ENCODE results near the gene ENAH.

DNA sequence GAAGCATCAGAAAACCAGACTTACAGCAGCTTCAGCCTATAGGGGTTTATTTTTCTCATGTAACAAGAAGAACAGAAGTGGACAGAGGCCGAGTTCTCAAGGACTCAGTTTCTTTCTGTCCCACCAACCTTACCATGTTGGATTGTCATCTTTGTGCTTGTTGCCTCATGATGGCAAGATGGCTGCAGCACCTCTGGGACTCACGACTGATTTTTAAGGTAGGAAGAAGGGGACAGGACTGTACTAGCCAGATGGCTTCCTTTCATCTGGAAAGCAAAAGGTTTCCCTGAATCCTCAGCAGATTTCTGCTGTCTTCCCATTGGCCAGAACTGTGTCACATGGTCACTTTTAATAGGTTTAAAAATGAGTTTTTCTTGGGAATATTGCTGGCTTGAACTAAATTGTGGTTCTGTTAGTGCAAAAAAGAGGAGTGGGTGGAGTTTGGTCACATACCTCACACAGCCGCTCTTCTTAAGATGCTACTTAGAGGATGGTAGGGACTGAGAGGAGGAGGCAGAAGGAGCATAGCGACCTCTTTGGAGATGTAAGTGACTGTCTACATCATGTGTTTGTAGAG, 48.1 kb upstream of the ENAH start:
- TF ChIP-seq POLR2A (IDR thresholded peaks at IDR 0.05; ENCODE audit: low read depth) (no peak), EP300 (IDR thresholded peaks at IDR 0.05) (no peak)
- TF ChIP-seq, protein P1, sequence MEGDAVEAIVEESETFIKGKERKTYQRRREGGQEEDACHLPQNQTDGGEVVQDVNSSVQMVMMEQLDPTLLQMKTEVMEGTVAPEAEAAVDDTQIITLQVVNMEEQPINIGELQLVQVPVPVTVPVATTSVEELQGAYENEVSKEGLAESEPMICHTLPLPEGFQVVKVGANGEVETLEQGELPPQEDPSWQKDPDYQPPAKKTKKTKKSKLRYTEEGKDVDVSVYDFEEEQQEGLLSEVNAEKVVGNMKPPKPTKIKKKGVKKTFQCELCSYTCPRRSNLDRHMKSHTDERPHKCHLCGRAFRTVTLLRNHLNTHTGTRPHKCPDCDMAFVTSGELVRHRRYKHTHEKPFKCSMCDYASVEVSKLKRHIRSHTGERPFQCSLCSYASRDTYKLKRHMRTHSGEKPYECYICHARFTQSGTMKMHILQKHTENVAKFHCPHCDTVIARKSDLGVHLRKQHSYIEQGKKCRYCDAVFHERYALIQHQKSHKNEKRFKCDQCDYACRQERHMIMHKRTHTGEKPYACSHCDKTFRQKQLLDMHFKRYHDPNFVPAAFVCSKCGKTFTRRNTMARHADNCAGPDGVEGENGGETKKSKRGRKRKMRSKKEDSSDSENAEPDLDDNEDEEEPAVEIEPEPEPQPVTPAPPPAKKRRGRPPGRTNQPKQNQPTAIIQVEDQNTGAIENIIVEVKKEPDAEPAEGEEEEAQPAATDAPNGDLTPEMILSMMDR (IDR thresholded peaks at IDR 0.05), result no peak
